ENCODE results near the gene OPRL1.

The OPRL1 gene

DNA sequence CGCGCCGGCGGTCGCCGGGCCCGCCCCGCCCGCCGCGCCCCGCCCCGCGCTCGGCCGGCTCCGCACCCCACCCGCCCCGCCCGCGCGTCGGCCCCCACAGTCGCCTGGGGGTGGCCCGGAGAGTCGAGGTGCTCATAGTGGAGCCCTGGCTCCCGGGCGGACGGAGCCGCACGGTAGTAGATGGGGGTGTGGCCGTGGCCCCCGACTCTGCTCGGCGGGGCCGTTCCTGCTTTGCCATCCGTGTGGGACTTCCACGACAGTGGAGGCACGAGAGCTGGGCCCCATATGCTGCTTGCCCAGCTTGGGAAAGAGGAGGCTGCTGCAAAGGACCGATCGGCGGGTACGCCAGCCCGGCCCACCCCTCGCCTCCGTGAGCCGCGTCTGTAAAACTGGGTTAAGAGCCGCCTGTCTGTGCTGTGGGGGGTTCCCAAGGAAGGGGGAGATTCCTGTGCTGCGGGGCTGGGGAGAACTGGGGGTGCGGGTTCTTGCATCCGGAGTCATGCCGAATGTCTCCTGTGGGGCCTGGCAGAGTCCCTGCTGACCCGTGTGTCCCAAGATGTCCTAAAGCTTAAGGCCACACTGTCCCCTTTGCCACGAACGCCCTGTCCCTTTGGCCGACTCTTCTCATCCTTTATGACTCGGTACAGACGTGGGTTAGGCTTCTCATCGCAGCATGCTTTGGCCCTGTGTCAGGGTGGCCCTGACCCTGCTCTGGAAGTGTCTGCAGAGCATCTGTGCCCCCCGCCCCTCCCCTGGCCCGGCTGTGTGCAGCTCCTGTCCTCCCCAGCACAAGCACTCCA, at the start of gene OPRL1:
TSS of gene OPRL1 (plus strand) at position 70 of the 800 bp plus-strand sequence. CDS start 12,639 bp downstream, outside the sequence.
- Histone ChIP-seq H3K4me1 (ENCODE audit: control insufficient read depth, insufficient read depth, low read length) (peaks cover 9% of the 10 kb centered on the region), H3K27me3 (ENCODE audit: control insufficient read depth, insufficient read depth, low read length) (peaks cover 20% of the 10 kb centered on the region), H3K9ac (ENCODE audit: low read length) (peak within 1 kb of the TSS; percentile 49), H3K4me3 (ENCODE audit: low read length) (peak within 1 kb of the TSS; percentile 74), H3K36me3 (ENCODE audit: control insufficient read depth, insufficient read depth, low read length) (no peaks in the 10 kb centered on the region), H3K27ac (ENCODE audit: low read depth, low read length) (peak within 1 kb of the TSS; percentile 45)

DNA sequence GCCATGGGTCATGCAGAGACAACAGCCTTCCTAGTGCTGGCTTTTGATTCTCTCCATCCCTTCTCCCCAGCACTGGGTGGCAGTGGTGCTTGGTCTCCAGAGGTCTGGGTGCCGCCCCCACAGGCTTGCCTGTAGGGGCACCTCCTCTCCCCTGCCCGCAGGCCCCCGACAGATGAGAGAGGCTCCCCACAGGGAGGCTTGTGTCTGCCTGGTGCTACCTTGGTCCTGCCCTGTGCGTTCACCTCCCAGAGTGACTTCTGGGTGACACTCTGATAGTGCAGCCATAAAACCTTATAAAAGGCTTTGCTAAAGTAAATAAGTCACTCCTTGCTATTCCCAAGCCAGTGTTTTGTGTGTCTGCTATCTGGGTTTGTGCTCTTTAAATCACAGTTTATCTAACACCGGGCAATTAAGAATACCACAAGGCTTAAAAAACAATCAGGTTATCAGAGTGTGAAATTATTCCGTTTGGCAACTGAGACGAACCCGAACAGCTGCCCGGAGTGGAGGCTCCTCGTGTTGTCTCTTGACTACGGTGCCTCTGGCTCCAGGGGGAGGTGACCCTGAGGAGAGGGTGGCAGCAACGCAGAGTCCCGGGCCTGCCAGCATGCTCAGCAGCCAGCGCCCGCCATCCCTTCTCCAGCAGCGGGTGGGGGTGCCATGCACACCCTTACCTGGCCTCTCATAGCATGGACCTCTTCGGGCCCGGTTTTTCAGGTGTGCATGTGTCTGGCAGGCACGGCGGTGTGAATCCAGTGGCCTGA, 49.3 kb upstream of the OPRL1 start:
- peaks cover 53% of the 10 kb centered on the region for H3K36me3 ChIP-seq (ENCODE audit: control insufficient read depth, insufficient read depth, low read length)
- H3K4me3 ChIP-seq (ENCODE audit: low read length): no peak overlapping the region
- H3K4me1 ChIP-seq (ENCODE audit: control insufficient read depth, insufficient read depth, low read length): peaks cover 13% of the 10 kb centered on the region
- H3K9ac ChIP-seq (ENCODE audit: low read length): no peak overlapping the region
- H3K27ac ChIP-seq (ENCODE audit: low read depth, low read length): no peak overlapping the region
- no peaks in the 10 kb centered on the region for H3K27me3 ChIP-seq (ENCODE audit: control insufficient read depth, insufficient read depth, low read length)

- H3K36me3 ChIP-seq (ENCODE audit: control insufficient read depth, insufficient read depth, low read length): peaks cover 49% of the 10 kb centered on the region
- peaks cover 13% of the 10 kb centered on the region for H3K4me1 ChIP-seq (ENCODE audit: control insufficient read depth, insufficient read depth, low read length)
- no peak overlapping the region for H3K9ac ChIP-seq (ENCODE audit: low read length)
- peaks cover 6% of the 10 kb centered on the region for H3K27me3 ChIP-seq (ENCODE audit: control insufficient read depth, insufficient read depth, low read length)
- H3K4me3 ChIP-seq (ENCODE audit: low read length): no peak overlapping the region
- peak overlapping the region; percentile 61 for H3K27ac ChIP-seq (ENCODE audit: low read depth, low read length)
These were observed 48.0 kb upstream of the OPRL1 start for GRCh38 chr20:64031822-64032314.

GRCh38 chr20:64032706-64033624, 46.9 kb upstream of the OPRL1 start:
- Histone ChIP-seq H3K36me3 (ENCODE audit: control insufficient read depth, insufficient read depth, low read length) (peaks cover 38% of the 10 kb centered on the region), H3K4me3 (ENCODE audit: low read length) (no peak overlapping the region), H3K9ac (ENCODE audit: low read length) (no peak overlapping the region), H3K27me3 (ENCODE audit: control insufficient read depth, insufficient read depth, low read length) (peaks cover 17% of the 10 kb centered on the region), H3K4me1 (ENCODE audit: control insufficient read depth, insufficient read depth, low read length) (peaks cover 4% of the 10 kb centered on the region), H3K27ac (ENCODE audit: low read depth, low read length) (peak overlapping the region; percentile 61)

DNA sequence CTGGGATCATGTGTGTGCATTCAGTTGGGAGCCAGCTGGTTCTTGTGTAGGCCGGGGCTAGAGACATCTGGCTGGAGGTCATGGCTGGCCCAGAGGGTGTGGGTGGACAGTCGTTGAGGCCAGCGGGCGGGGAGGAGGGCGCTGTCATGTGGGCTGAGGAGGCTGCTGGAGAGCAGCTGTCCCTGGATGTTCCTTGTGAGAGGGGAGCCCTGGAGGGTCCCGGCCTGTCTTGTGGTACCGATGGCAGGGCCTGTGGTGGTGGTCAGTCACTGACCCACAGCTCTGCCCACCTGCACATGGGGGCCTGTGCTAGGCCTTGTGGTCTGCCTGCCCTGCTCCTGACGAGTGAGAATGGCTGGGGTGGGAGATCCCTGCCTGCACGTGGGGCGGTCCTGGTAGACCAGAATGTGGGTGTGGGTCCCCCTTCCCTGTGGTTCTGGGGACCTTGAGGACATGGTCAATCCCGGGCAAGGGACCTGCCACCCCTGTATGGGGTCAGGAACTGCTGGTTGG, 45.8 kb upstream of the OPRL1 start:
- Histone ChIP-seq H3K36me3 (ENCODE audit: control insufficient read depth, insufficient read depth, low read length) (peaks cover 34% of the 10 kb centered on the region), H3K4me3 (ENCODE audit: low read length) (no peak overlapping the region), H3K27ac (ENCODE audit: low read depth, low read length) (no peak overlapping the region), H3K27me3 (ENCODE audit: control insufficient read depth, insufficient read depth, low read length) (peaks cover 17% of the 10 kb centered on the region), H3K9ac (ENCODE audit: low read length) (no peak overlapping the region), H3K4me1 (ENCODE audit: control insufficient read depth, insufficient read depth, low read length) (no peaks in the 10 kb centered on the region)

GRCh38 chr20:64035066-64035932, 44.6 kb upstream of the OPRL1 start:
- peaks cover 29% of the 10 kb centered on the region for H3K27me3 ChIP-seq (ENCODE audit: control insufficient read depth, insufficient read depth, low read length)
- no peak overlapping the region for H3K9ac ChIP-seq (ENCODE audit: low read length)
- H3K36me3 ChIP-seq (ENCODE audit: control insufficient read depth, insufficient read depth, low read length): peaks cover 22% of the 10 kb centered on the region
- peaks cover 4% of the 10 kb centered on the region for H3K4me1 ChIP-seq (ENCODE audit: control insufficient read depth, insufficient read depth, low read length)
- H3K4me3 ChIP-seq (ENCODE audit: low read length): no peak overlapping the region
- no peak overlapping the region for H3K27ac ChIP-seq (ENCODE audit: low read depth, low read length)

DNA sequence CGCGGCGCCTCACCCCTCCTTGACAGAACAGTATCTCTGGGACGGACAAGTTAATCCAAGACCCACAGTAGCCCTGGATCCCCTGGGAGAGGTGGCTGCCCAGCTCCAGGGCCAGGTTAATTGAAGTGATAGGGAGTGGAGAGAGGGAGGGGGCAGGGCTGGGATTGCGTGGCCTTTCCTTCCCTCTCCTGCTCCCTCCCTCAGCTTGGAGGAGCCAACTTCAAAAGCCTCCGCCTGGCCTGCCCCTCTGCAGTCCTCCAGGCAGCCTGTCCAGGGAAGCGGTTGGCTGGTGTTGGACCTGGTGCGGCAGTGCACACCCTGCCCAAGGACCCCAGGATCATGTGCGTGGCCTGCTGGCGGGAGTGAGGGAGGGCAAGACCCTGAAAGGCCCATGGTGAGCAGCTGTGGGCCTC, 43.9 kb upstream of the OPRL1 start, which contains the start of gene C20orf204:
TSS of gene C20orf204 (plus strand) at position 250 of the 413 bp plus-strand sequence. CDS start at position 392, 142 bp downstream.
- Histone ChIP-seq H3K27me3 (ENCODE audit: control insufficient read depth, insufficient read depth, low read length) (peaks cover 34% of the 10 kb centered on the region), H3K4me1 (ENCODE audit: control insufficient read depth, insufficient read depth, low read length) (peaks cover 4% of the 10 kb centered on the region), H3K27ac (ENCODE audit: low read depth, low read length) (no peak within 1 kb of the TSS)

GRCh38 chr20:64036346-64037198, 43.3 kb upstream of the OPRL1 start:
- H3K4me3 ChIP-seq (ENCODE audit: low read length): no peak overlapping the region
- H3K4me1 ChIP-seq (ENCODE audit: control insufficient read depth, insufficient read depth, low read length): peaks cover 4% of the 10 kb centered on the region
- no peak overlapping the region for H3K27ac ChIP-seq (ENCODE audit: low read depth, low read length)
- no peak overlapping the region for H3K9ac ChIP-seq (ENCODE audit: low read length)
- H3K36me3 ChIP-seq (ENCODE audit: control insufficient read depth, insufficient read depth, low read length): peaks cover 16% of the 10 kb centered on the region
- H3K27me3 ChIP-seq (ENCODE audit: control insufficient read depth, insufficient read depth, low read length): peaks cover 36% of the 10 kb centered on the region

More for the DNA sequence above, 43.9 kb upstream of the OPRL1 start, which contains the start of gene C20orf204:
- no peak within 1 kb of the TSS for H3K9ac ChIP-seq (ENCODE audit: low read length)
- peaks cover 18% of the 10 kb centered on the region for H3K36me3 ChIP-seq (ENCODE audit: control insufficient read depth, insufficient read depth, low read length)
- no peak within 1 kb of the TSS for H3K4me3 ChIP-seq (ENCODE audit: low read length)

- peaks cover 41% of the 10 kb centered on the region for H3K27me3 ChIP-seq (ENCODE audit: control insufficient read depth, insufficient read depth, low read length)
- no peak overlapping the region for H3K4me3 ChIP-seq (ENCODE audit: low read length)
- no peak overlapping the region for H3K27ac ChIP-seq (ENCODE audit: low read depth, low read length)
- peaks cover 4% of the 10 kb centered on the region for H3K4me1 ChIP-seq (ENCODE audit: control insufficient read depth, insufficient read depth, low read length)
- no peak overlapping the region for H3K9ac ChIP-seq (ENCODE audit: low read length)
- peaks cover 11% of the 10 kb centered on the region for H3K36me3 ChIP-seq (ENCODE audit: control insufficient read depth, insufficient read depth, low read length)
These were observed 42.7 kb upstream of the OPRL1 start for GRCh38 chr20:64037199-64037497.

DNA sequence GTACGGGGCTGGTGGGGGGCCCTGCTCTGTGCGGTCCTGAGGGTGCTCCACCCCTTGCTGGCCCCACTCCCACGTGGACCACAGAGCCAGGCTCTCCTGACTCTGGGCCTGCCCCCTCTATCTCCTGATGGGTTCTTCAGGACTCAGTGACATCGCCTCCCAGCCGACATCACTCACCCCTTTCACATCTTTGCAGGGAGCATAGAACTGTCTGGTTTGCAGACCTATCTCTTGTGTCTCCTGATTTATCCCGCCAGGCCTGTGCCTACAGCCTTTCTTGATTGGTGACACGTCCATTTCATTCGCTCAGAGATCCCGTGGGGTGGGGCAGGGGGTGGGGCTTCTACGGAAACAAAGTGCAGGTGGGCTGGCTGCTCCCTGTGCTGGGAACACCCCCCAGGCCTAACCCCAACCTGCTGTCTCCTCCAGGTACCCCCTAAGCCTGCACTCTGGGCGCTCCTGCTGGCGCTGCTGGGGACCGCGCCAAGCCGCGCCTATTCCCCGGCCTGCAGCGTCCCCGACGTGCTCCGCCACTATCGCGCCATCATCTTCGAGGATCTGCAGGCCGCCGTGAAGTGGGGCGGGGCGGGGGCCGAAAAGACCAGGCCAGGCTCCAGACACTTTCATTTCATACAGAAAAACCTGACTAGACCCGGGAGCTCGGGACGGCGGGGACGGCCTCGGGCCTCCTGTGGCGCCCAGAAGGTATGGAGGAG, 42.2 kb upstream of the OPRL1 start:
- Histone ChIP-seq H3K4me3 (ENCODE audit: low read length) (no peak overlapping the region), H3K4me1 (ENCODE audit: control insufficient read depth, insufficient read depth, low read length) (peaks cover 4% of the 10 kb centered on the region), H3K27ac (ENCODE audit: low read depth, low read length) (no peak overlapping the region), H3K36me3 (ENCODE audit: control insufficient read depth, insufficient read depth, low read length) (peaks cover 7% of the 10 kb centered on the region), H3K9ac (ENCODE audit: low read length) (no peak overlapping the region), H3K27me3 (ENCODE audit: control insufficient read depth, insufficient read depth, low read length) (peaks cover 43% of the 10 kb centered on the region)

All from rectal smooth muscle tissue (tissue), 1 donor.